Fibroblast of skin of left biceps (primary cell): ENCODE data around the gene FLNB.

ENCODE experiments used
- DNase-seq, 2 experiments: peaks; one replicate each; pipeline ENCODE4 v3.0.0-alpha.2; 2013; ENCODE audit warnings: low read depth in 2 of 2

FLNB gene

DNA sequence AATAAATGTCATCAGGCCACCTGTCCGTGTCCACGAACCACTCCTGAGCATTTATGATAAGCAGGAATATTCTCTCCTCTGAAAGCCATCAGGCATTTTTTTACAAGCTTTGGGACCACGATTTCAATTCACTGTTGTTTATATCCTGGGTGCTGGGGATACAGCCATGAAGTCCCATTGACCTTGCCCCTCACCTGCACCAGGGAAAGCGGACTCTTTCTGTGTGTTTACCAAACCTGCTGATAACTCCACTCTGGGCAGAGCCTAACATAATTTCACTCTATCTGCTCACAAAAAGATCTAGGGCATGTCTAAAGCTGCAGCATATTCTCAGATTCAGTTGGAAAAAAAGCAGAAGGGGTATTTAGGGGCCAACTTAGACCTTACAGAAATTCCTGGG lies 197.8 kb downstream of the FLNB start:
- no peak for DNase-seq

DNA sequence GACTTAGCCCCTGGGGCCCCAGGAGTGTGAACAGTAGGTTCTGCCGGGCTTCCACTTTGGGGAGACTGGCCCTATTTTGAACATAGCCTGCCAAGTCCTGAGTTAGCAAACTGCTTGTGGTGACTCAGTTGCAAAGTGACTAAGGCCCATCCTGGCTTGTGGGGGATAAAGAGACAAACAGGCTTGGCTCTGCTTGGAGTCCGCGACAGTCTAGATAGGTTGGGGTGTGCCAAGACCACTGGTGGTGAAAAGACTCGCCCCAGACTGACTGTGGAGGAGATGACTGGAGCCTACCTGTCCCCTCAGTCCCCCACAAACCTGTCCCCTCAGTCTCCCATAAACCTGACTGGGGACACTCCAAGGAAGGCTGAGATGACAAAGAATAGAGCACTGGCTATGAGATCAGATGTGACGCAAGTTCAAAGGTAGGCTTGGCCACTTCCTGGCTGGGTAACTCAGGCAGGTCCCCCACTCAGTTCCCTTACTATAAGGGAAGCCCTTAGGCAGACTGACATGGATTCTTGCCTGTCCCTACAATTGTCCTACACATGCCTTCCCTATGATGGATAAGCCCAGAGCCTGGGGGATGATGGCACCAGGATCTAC lies 198.3 kb downstream of the FLNB start:
- no peak for DNase-seq

DNA sequence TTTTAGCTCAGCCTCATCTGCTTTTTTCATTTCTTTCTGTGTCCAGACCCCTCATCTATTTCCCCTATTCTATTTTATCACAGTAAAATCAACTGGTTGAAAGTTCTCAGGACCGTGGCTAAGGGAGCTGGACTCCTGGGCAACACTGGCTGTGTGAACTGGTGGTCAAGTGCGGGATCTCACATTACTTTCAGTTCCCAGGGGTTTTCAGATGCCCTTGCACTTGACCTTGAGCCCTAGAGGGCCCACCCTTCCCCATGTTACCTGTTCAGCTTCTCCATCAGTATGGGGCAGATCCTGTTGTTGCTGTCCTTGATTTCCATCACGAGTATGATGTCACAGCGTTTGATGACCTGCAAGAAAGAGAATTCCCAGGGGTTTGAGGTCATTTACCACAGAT lies 199.7 kb downstream of the FLNB start:
- DNase-seq: no peak

DNA sequence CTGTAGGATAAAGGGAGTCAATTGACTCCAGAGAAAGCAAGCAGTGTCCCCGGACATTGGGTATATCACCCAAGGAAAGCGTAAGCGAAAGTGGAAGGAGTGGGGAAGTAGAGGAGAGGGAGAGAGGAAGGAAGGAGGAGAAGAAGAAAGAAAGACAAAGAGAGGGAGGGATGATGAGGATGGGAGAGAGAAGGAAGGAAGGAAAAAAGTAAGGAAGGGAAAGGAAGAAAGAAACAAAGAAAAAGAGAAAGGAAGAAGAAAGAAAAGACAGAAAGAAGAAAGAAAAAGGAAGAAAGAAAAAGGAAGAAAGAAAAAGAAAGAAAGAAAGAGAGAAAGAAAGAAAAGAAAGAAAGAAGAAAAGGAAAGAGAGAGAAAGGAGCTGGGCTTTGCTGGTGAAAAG lies 201.7 kb downstream of the FLNB start:
- DNase-seq: no peak

DNA sequence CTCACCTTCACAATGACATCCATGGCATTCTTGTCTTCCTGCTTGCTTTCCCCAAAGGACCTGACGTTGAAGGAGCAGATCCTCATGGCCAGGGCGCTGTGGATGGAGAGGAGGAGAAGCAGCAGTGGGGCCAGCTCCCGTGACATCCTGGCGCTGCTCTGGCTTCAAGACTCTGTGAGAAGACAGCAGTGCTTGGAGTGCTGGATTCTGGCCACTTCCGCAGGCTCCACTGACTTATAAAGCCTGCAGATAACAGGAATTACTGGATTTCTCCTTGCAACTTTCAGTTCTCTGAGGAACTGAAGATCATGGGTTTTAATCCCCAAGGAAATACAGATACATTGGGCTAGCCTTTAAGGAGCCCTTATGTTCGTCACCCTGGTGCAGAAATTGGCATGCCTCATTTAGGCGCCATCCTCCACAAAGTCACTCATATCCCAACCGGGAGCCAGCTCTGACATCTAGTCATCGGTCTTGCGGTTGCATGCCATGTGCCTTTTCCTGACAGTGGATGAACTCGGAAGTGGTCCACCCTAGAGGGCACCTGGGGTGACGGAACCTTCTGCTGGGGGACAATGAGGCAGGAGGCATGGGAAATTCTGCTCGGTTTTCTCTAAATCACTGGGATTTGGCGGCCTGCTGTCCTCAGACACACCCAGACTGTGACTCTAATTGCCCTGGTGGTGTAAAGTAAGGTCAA lies 202.7 kb downstream of the FLNB start, which contains the start of gene DNASE1L3:
TSS of gene DNASE1L3 (minus strand) at position 212 of the 700 bp plus-strand sequence. CDS start at position 146, 66 bp downstream.
- DNase-seq: no peak

DNA sequence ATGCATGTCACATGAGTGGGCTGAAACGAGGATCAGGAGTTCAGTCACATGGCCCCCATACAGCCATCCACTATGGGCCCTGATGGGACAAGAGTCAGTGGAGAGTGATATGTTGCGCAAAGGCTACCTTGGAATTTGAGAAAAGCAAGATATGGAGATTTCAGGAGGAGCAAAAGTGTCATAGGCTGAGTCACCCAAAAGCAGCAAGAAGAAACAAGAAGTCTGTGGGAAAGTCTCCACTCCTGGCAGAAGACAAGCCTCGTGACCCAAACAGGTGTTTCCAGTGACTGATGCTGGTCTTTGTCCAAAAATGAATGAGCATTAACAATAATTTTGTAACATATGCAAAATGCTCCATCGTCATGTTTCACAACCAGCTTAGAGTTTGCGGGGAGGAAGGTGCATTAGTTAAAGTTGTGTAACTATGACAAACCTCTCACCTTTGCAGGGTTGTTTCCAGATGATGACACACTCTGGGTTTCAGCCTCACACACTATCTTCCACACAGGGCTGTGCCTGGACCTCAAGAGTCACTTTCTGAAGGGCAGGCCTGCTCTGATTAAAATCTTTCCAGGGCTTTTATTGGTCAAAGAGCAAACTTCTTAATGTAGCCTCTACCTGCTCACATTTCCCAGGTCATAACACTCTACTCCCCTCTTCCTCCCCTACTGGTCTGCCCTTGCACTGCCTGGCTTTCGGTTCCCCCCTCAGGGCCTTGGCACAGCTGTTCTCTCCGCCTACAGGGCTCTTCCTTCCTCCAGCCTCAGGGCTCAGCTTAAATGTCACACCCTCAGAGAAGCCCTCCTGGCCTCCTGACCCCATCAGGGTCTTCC lies 206.5 kb downstream of the FLNB start:
- DNase-seq: no peak

DNA sequence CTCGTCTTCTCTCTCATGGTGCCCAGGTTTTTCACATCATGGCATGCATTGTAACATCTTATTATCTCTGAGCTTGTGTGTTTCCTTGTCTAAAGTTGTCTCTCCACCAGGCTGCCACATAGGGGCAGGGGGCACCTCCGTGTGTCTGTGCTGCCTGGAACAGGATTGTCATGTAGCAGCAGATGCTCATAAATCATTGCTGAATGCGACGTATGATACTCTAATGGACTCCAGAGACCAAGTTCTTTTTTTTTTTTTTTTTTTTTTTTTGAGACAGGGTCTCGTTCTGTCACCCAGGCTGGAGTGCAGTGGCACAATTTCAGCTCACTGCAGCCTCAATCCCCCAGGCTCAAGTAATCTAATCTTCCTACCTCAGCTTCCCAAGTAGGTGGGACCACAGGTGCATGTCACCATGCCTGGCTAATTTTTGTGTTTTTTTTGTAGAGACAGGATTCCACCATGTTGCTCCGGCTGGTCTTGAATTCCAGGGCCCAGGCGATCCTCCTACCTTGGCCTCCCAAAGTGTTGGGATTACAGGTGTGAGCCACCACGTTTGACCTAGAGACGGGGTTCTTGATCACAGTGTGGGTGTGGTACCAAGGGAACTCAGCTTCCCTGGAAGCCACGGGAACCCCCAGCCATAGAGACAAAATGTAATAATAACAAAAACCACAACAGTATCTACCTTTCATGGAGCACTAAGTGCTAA lies 207.2 kb downstream of the FLNB start:
- DNase-seq: no peak

DNA sequence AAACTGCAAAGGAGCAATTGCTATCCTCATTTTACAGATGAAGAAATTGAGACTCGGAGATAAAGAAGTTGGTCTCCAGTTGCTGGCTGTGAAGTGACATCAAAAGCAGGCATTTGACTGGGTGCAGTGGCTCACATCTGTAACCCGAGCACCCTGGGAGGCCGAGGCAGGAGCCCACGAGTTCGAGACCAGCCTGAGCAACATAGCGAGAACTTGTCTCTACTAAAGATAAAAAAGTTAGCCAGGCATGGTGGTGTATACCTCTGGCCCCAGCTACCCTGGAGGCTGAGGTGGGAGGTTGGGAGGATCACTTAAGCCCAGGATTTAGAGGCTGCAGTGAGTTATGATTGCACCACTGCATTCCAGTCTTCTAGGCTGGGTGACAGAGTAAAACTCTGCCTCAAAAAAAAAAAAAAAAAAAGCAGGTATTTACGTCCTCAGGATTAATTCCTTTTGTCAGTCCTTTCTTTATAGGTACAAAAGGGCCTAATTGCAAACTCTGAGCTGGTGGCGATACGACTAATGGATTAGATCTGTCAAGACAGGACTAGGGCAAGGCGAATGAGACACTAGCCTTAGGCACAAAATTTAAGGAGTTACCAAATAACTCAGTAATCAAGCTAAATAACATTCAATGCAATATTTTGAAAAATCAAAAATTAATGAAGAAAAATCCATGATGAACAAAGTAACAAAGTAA lies 208.4 kb downstream of the FLNB start:
- DNase-seq: no peak

DNA sequence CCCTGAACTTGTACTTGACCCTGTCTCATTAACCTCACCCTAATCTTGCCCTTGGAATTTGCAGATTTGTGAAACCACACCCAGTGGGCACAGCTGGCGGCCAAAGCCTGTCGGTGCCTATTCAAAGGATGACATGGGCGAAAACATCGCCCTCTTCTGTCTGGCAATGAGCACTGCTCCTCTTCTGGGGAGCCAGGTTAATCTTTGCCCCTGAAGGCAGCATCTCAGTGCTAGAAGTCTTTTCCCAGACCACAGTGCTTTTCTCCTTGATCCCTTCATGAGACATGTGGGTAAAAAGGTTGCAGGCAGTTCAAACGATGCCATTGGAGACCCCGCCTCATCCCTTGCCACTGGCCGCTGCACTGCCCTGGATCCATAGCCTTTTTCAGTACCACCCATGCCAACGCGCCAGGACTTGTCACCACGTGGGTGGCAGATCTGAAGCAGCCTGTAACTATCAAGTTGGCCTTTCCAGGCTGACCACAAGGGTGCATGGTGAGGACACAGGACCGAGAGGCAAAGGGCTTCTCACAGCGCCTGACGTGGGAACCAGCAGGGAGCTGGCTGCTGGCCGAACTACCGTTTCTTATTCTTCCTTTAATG lies 209.1 kb downstream of the FLNB start:
- DNase-seq: no peak

DNA sequence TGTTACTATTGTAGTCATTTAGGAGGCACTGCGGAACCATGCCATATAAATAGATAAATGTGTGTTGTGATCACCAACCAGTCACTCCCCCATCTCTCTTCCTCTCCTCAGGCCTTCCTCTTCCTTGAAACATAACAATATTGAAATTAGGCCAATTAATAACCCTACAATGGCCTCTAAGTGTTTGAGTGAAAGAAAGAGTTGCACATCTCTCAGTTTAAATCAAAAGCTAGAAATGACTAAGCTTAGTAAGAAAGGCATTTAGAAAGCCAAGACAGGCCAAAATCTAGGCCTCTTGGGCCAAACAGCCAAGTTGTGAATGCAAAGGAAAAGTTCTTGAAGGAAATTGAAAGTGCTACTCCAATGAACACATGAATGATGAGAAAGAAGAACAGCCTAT lies 210.7 kb downstream of the FLNB start:
- DNase-seq: no peak
